Fibroblast of pulmonary artery (primary cell): ENCODE results near the gene NSUN5.
"Not testable (repeated sequence)": the region's sequence is repeated elsewhere in the genome, so short reads cannot be mapped to it uniquely, and the experiment has no call there.

Experiments used
- DNase-seq: peaks from one replicate; pipeline ENCODE4 v3.0.0-alpha.2; 2010; ENCODE audit warnings: low read depth
- H3K4me3 ChIP-seq: replicated peaks from 2 replicates; pipeline ENCODE4 v1.5.1; 2011; ENCODE audit warnings: low read depth, mild to moderate bottlenecking, control low read depth, low read length, moderate library complexity
- CTCF ChIP-seq: IDR thresholded peaks from 2 replicates; pipeline ENCODE4 v1.5.1; 2011; ENCODE audit warnings: mild to moderate bottlenecking, control low read depth, low read length, inconsistent platforms; ENCODE audit errors: missing control alignments

Gene NSUN5

DNA sequence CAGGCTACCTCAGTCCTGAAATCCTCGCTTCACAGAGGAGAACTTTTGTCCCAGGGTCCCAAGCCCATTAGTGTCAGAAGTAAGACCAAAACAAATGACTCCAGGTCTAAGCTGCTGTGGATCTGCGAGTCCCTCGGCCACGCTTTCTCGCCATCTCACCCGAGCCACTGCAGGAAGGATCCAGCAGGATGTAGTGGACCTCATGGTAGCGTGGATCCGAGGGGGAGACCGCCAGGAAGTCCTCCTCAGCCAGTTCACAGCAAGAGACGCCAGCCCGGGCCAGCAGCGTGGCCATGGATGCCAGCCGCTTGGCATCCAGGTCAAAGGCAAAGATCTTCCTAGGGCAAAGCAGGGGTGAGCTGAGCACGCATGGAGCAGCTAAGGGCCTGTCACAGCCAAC, 4.6 kb downstream of the NSUN5 start:
- H3K4me3 ChIP-seq, result no peak overlapping the region
- no peak for TF ChIP-seq CTCF
- no peak for DNase-seq

DNA sequence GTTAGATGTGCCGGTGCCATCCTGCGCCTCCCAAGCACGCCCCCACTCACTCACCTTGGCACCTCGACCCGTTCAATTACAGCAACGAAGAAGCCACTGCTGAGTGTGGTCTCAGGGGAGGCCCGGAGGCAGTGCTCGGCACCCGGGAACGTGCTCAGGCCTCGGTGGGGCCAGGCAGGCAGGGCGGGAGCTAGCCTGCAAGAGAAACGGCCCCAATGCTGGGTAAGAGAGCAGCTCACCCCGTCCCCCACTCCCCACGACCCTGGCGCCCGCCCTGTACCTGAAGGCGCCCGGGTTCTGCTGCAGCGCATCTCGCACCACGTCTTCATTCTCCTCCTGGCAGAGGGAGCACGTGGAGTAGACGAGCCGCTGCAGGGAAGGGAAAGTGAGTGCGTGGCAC, 5.1 kb downstream of the NSUN5 start:
- DNase-seq, result no peak
- TF ChIP-seq CTCF, result no peak
- H3K4me3 ChIP-seq, result no peak overlapping the region

- DNase-seq, H3K4me3 ChIP-seq: not testable (repeated sequence)
Observed at GRCh38 chr7:73302846-73303245, 5.8 kb downstream of the NSUN5 start.

GRCh38 chr7:73301108-73301507, 7.5 kb downstream of the NSUN5 start:
- H3K4me3 ChIP-seq, DNase-seq: not testable (repeated sequence)

DNA sequence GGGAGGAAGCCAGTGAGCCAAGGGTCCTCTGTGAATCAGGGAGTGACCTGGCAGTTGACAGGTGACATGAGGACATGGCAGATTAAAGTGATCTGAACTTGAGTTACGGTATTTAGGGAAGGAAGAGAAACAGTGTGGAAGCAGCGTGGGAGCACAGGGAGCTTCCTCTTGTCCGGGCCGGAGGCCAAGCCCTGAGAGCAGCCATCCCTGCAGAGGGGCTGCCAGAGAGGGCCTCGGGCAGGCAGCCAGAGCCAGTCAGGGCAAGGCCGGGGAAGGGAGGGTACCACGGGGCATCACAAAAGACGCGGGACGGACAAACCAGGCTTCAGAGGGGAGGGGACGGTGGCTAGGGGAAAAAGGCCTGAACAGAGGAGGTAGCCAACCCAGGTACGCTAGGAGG, 8.8 kb downstream of the NSUN5 start:
- DNase-seq, H3K4me3 ChIP-seq: not testable (repeated sequence)

- not testable (repeated sequence) for DNase-seq, H3K4me3 ChIP-seq
Observed at GRCh38 chr7:73297706-73298105, 10.9 kb downstream of the NSUN5 start.

- H3K4me3 ChIP-seq, DNase-seq: not testable (repeated sequence)
Observed at GRCh38 chr7:73297235-73297634, 11.4 kb downstream of the NSUN5 start.

DNA sequence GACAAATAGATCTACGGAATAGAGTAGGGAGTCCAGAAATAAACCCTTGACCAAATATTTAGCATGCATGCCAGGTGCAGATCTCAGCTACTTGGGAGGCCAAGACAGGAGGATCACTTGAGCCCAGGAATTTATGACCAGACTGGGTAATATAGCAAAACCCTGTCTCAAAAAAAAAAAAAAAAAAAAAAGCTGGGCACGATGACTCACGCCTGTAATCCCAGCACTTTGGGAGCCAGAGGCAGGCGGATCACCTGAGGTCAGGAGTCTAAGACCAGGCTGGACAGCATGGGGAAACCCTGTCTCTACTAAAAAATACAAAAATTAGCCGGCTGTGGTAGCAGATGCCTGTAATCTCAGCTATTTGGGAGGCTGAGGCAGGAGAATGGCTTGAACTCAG, 31.4 kb downstream of the NSUN5 start:
- not testable (repeated sequence) for DNase-seq, H3K4me3 ChIP-seq

DNA sequence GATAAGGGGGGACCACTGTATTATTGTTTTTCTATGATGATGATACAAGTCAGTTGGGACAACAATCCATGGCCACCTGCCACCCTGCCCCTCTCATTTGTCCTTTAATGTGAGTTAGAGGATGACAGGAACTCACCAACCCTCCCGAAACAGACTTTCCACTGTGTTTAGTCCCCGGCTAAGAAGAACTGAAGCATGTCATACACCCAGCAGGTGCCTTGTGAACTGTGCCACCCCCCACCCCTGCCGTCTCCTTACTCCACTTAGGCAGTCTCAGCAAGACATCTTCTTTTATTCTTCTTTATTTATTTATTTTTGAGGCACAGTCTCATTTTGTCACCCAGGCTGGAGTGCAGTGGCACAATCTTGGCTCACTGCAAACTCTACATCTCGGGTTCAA, 40.8 kb downstream of the NSUN5 start:
- H3K4me3 ChIP-seq, DNase-seq: not testable (repeated sequence)

DNA sequence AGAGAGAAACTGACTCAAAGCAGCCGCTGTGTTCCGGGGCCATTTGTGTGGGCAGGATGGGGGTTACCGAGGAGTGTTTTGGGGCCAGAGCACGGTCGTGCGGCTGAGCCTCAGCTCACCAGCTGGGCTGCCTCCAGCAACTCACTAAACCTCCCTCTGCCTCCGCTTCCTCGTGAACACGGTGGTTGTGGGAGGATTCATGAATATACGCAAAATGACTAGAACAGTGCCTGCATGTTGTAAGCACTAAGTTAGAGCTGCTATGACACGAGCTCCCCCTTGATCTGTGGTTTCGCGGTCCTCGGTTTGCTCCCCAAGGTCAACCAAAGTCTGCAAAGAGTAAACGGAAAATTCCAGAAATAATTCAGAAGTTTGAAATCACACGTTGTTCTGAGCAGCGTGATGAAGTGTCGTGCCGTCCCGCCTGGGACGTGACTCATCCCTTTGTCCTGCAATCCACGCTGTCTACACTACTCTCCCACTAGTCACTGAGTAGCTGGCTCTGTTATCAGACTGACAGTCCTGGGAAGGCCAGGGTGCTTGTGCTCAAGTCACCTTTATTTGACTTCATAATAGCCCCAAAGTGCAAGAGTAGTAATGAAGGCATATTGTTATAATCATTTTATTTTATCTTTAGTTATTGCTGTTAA, 41.8 kb downstream of the NSUN5 start:
- not testable (repeated sequence) for DNase-seq, H3K4me3 ChIP-seq

DNA sequence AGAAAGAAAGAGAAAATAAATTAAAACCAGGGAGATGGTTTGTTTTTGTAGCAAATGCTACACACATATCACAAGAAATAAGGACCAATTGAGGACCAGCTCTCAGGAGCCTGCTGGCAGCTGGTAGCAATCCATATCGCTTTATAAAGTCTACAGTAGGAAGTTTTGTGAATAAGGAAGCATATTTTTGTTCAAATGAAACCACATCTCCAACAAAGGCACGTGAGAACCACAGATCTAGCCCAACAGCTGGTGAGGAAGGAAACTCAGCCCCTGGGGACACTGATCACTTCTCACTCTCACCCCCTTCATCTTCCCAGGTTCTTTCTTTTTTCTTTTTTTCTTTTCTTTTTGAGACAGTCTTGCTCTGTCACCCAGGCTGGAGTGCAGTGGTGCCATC, 46.2 kb downstream of the NSUN5 start:
- H3K4me3 ChIP-seq, DNase-seq: not testable (repeated sequence)
